ENCODE results near the gene HOXD8.

The HOXD8 gene

DNA sequence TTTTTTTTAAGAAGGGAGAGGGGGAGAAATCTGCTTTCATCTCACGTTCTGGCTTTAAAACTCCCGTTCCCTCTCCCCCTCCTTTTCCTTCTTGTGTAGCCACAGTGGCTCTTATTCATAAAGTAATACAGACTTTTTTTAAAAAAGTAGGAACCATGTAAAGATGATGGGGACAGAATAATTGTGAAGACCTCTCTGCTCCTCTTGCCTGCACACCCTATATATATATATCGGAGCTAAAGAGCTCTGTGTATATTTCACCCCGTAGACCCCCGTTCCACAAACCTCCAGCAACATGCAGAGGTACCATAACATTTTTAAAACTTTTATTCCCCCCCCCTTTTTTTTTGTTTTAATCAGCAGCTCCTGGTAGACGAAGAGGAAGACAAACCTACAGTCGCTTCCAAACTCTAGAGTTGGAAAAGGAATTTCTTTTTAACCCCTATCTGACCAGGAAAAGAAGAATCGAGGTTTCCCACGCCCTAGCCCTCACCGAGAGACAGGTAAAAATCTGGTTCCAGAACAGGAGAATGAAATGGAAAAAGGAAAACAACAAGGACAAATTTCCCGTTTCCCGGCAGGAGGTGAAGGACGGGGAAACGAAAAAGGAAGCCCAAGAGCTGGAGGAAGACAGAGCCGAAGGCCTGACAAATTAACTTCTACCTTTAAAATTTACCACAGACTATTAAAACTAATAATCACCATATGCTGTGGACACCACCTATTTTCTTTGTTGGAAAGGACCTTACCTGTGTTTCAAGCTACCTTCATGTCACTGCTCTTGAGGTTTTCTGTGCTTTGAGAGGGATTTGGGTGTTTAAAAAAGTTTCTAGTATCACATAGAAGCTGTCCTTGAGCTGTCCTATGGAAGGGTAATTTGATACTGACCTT is 1.7 kb downstream of the HOXD8 start:
- no peak for DNase-seq

DNA sequence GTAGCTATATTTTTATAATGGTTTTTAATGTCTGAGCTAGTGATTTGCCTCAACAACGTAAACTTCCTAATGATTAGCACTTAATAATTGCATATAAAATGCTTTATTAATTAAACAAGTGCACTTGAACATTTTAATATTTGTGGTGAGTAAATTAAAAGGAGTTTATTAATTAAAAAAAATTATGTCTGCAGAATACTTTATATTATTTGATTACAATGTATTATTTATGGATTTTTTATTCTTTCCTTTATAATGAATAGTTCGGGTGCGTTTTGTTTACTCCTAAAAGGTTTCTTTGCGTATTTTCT is 2.3 kb downstream of the HOXD8 start:
- DNase-seq: no peak

DNA sequence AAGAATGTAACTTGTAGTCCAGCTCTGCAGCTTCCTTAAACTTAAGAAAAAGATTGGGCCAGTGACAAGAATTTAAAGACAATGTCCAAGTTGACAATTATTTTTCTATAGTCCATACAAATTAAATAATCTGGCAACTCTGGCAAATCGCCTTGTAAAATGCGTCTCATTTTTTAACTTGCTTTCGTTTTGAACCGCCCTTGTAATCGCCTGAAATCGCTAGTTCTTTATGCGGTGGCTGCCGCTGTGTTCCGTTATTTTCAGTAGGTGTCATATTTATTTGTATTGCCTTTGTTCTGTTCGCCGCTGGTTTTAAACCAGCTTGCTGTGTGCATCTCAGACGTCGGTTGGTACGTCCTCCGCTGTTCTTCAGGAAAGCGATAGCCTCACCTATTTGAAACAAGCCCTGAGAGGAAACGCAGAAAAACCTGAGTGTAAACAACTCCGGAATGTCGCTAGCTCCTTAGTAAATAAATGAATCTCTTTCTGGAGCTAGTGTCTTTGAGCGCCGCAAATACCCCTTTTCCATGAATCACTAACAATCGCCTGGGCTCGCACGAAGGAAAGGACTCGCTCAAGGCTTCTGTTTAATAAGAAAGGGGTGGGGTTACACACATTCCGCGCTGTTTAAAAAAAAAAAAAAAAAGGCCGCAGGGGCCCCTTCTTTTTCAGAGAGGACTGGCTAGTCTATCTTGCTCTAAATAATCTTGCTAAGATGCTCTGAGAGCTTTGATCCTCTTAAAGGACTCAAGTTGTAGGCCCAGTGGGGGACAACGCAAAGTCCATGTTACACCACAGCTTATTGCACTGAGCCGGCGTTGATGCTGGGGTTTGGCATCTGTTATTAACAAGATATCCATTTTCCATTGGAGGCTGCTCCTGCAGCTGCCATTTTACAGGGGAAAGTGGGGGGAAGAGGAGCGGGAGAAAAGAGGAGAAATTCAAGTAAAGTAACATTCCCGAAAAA is 3.0 kb downstream of the HOXD8 start:
- DNase-seq: no peak

DNA sequence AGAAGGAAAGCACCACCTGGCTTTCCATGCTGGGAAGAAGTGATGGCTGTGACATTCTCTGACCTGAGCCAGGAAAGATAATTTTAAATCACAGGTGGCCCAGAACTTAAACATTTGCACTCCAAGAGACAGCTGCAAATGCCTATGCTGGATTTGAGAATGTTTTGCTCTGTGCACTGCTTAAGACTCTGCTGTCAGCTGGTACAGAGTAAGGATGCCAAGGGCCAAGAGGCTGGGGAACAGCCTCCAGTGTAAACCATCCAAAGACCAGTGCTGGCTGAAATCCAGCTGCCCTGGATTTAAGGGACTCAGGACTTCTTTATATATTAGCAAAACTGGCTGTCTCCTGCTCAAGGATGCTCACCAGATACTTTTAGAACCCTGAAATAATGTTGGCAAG is 3.9 kb downstream of the HOXD8 start:
- DNase-seq: no peak

GRCh38 chr2:176134035-176134434 is 4.5 kb downstream of the HOXD8 start:
- DNase-seq: no peak

DNA sequence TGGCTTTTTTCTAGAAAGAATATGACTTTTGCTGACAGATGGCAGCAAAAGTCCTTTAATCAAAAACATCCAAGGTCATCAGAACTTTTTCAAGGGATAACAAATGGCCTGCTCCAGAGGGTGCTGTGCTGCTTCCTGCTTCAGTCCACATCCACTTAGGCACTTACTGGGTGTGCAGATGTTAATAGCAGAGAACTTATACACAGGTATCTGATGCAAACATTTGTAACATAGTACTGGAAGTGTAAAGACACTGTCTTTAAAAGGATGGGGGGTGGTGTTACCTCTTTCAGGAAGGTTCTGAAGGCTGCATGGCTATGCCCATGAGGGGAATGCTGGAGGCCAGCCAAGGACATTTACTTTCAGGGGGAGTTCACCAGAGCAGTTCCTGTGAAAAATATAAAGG is 5.5 kb downstream of the HOXD8 start:
- DNase-seq: no peak

- no peak for DNase-seq
These were observed 7.1 kb downstream of the HOXD8 start for GRCh38 chr2:176136374-176137251.

DNA sequence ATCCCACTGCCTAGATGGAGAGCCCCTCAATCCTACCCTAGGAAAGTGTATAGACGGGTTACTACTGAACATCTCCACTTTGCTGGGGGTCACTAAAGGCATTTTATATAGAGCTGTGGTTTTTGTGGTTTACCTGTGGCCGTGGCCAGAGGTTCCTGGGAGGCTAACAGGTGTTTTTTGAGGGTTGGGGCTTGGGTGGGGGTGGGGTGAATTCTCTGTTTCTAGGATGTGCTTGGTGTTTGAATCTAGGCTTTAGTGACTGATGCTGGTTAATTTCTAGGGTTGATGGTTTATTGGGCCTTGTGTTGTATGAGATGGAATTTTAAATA is 7.7 kb downstream of the HOXD8 start:
- DNase-seq: no peak

- no peak for DNase-seq
These were observed 8.4 kb downstream of the HOXD8 start for GRCh38 chr2:176137906-176138305.

DNA sequence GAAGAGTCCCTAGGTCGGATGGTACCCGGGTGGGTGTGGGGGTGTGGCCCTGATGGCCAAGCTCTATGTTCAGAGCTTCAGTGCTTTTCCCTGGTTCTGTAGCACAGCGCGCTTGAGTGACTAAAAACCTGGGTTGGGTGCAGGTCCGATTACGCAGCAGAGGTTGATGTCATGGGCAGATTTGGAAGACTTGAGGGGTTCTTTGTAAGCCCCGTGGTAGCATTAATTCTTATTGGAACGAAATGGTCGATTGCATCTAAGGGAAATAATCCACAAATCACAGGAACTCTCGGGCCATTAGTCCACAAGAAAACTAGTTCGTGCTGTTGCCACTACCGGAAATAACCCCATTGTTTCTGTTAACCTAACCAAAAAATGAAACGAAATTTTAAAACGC is 9.0 kb downstream of the HOXD8 start:
- no peak for DNase-seq

GRCh38 chr2:176138923-176139660 is 9.6 kb downstream of the HOXD8 start:
- DNase-seq: no peak

DNA sequence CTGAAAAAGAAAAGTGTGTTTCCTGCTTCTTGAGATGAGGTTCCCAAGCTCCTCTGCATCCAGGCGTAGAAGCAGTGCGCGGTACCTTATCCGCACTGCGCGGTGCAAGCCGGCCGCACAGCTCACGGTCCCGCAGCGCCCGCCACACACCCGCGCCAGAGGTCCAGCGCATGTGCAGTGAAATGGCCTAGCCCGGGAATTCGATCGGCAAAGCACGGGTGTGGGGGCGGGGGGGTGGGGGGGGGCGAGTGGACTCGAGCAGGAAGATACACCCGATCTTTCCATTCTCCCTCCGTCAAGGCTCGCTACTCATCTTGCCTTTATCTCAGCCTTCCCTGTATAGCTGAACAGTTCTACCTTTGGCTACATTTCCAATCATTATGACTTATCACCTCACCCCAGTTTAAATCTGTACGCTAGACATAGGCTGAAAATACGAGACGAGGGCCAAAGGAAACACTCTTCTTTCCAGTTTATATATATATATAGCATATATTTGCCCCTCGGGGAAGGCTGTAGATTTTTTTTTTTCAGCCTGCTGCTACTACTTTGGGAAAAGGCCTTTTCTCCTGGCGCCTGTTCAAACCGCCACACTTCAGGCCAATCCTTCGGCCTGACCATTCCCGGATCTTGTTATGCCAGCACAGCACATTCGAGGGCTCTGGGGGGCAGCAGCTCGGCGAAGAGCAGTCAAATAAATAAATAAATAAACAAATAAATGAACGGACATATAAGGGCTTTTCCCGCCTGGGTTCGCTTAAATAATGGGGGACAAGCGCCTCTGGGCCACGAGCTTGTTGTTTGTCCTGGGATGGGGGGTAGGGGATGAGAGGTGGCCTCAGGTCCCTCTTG is 10.4 kb downstream of the HOXD8 start:
- DNase-seq: no peak

DNA sequence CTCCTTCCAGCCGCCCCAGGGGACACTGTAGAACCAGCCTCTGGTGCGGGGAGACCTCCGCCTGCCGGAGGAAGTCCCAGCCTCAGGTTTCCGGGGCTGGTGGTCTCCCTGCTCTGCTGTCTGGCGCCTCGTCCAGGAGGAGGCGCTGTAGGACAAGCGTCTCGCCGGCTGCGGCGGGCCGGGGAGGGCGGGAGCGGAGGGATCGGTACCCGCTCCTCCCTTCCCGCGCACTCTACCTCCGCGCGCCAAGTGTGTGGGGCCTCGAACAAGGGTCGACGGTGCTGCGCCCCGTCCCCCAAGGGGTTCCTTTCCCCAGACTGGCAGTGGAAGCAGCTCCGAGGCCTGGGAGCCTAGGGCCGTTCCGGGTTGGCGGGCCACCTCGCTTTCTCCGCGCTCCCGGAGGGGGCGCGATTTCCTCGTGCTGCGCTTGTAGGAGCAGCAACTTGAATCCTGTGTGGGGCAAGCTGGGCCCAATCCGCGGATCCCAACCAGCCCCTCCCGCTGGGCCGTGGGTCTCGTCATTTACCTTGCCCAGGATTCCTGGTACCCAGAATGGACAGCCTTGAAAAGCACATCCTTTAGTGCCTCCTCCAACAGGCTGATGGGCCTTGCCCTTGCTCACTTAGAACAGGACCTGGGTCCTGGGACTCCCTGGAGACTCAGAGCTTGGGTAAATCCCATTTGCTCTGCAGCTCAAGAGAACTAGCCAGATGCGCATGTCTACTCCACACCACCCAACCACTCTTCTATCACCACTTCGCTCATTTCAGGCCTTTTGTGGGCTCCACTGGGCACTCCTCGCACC is 11.2 kb downstream of the HOXD8 start:
- peak; percentile 56 for DNase-seq

DNA sequence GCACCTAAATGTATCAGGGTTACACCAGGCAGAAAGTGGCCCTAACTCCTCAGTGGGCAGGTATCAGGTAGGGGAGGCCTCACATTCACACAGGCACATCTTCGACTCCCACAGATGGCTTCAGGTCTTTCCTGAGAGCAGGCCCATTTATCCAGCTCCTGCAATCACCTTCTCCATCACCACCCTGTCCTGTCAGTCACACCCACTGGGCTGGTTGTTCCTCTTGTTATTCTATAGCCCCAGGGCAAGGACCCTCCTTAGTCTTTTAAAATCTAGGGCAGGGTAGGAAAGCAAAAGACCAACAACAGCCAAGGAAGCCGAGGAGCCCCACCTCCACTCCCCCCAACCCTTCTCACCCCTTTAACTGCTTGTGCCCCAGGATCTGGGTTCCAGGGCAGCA is 12.8 kb downstream of the HOXD8 start:
- no peak for DNase-seq

GRCh38 chr2:176145085-176145969 is 15.8 kb downstream of the HOXD8 start:
- DNase-seq: no peak

GRCh38 chr2:176146101-176146500 is 16.6 kb downstream of the HOXD8 start:
- DNase-seq: no peak

- DNase-seq: no peak
These were observed 17.1 kb downstream of the HOXD8 start for GRCh38 chr2:176146645-176147044.

GRCh38 chr2:176147210-176147799 is 17.8 kb downstream of the HOXD8 start:
- no peak for DNase-seq

All from activated CD4-positive, CD25-positive, alpha-beta regulatory T cell treated with anti-CD3 and anti-CD28 coated beads, Interleukin-2, amount 50 U/mL, for 72 hours (primary cell).